NCI-H1092 (cell line): Measurements from ENCODE around the gene FILIP1.

Experiments used
- DNase-seq: peaks from one replicate; lab custom pipeline; 2025; lab: John Stamatoyannopoulos, UW

FILIP1 gene

DNA sequence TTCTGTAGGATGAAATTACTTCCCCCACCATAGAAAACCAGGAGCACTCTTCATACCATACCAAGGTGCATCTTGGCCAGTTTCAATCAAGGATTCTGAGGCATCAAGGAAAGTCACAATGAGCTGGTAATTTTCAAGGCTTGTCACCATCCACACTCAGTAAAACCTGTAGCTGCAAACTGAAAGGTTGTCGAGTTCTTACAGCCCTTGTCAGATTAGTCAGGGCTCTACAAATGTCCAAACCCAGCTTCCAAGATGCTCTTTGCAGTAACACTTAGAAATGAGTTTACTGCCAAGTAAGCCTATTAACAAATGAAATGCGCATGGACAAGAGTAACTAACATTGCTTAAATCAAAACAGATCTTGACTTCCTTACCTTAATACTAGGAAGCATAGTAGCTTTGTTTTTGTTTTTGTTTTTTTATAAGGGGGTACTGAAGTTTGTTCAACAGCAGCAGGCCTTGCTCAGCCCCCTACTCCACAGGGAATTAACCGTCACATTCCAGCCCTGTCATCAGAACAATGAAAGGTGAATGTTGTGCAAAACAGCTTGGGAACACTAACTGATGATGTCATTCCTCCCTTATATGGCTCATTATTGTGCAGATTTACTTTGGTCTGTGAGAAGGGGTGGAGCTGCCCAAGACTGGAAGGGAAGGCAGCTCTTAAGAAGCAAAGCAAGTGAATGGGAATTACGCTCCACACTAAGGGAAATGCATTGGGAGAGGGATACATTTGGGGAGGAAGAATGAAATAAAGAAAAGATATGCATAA is 159.1 kb downstream of the FILIP1 start:
- no peak for DNase-seq

DNA sequence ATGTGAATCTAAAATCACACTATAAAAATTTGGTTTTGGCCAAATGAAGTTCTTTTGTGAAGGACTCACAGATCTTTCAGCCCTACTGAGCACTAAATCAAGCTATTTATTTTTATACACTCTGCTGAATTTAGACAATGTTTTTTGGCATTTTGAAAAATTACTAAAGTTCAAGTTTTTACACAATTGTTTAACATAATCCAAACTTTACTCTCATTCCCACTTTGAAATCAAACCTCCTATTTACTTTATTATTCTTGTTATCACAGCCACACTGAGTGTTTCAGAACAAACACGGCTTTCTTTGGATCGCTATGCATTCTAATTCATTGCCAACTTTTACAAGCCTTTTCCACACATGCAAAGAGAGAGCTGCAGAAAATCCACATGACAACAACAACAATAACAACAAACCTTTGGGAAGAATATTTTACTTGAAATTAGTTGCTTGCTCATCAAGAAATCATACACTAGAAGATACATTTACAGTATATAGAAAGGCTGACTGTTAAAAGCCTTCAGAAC is 159.9 kb downstream of the FILIP1 start:
- no peak for DNase-seq

DNA sequence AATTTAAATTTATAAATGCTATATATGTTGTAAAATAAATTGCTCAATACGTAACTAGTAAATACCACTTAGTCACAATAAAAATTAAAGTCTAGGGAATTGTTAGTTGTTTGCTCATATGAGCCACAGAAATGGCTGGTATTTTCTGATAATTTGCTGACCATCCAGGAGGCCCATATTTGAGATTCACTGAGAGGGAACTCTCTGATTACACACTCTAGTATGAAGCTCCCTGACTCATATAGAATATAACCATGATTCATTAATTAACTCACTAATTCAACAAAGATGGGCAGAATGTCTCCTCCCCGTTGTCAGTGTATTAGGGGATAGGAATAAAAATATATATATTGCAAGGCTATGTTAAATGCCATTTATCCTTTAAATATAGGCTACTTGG is 162.4 kb downstream of the FILIP1 start:
- no peak for DNase-seq

DNA sequence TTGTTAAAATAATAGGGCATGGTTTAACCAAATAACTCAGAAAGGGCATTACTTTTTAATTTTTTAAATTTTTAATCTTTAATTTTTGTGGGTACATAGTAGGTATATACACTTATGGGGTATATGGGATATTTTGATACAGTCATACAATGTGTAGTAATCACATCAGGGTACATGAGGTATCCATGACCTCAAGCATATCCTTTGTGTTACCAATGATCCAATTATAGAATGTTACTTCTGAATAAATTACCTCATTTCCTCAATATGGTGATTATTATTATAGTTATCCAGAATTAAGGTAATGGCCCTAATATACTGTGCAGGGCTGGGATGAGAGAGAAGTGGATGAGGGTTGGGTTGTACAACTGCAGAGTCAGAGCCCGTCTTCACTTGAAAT is 163.9 kb downstream of the FILIP1 start:
- DNase-seq, result no peak

DNA sequence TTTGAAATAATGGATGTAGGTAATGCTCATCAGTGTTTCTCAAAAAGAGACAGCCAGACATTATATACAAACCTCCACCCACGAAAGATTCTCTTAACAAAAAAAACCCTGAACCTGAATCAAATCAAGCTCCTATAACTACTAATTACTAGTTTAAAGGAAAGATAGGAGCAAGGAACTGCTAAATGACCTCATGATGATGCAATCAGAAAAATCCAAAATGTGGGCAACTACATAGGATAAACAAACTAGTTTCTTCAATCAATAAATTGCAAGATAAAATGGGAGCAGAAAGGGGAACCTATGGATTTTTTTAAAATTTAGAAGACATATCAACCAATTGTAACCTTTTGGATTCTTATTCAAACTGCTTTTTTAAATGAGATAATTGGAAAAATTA is 165.8 kb downstream of the FILIP1 start:
- DNase-seq, result no peak

DNA sequence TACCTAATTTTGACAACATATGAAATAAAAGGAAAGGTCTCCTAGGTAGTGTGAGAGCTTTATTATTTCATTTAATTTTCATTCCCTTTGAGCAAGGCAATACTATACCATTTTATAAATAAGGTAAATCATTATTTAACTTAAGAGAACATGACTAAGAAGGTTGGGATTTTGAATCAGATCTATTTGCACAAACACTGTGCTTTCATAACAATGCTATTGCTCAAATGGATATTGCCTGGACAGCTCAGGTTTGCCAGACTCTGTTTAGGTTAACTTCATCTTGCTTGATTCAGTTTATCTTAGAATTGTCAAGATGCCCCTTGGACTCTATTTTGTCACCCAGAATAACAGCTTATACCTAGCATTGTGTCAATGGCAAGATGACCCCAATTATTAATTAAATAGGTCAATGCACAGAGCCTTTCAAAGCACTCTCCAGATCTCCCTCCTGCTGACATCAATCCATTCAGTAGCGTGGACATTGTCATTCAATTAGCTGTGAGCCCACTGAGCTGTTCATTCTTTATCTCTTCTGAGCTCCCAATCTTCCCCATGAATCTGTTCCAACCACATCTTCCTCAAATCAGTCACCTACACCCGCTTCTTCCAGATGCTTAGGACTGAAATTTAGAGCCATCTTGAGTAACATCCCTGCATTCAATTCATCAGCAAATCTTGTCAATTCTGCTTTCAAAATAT is 166.9 kb downstream of the FILIP1 start:
- DNase-seq, result no peak

DNA sequence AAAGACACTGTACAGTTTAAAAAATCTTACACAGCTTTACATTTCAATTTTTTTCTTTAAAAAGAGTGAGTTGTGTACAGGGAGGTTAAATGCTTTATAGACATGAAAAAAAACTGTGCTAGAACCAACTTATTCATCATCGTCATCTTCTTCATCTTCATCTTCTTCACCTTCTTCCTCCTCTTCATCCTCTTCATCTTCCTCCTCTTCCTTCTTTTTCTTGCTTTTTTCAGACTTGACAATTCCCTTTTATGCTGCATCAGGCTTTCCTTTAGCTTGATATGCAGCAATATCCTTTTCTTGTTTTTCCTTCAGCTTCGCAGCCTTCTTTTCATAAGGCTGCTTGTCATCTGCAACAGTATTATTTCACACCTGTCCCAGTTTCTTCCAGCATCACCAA is 174.7 kb downstream of the FILIP1 start:
- DNase-seq, result no peak

DNA sequence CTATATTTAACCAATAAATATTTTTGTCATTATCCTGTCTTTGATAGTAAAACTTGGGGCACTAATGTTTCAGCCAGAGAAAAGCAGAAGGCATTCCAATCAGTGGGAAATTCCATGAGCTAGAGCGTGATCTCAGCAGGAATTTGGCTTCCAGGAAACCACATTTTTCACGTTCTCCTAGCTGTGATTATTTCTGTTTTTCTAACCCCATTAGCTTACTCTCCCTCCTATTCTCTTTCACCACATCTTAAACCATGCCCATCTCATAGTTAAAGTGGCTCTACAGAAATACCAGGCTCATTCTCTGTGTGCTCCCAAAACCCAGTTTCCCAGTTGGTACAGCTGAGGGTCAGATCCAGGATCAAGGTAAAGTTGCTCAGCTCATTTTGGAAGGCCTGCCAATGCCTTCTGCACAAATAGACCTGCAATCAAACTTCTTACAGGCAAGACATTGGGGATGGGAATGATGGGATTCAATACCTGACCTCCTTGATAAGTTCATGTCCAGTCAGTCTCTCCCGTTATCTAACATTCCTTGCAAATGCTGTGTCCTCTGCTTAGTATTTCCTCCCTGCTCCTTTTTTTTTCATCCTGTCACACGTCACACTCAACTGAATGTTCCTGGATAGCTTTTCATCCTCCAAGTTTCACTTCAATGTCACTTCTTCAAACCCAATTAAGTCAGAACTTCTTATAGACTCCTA is 175.9 kb downstream of the FILIP1 start:
- no peak for DNase-seq

DNA sequence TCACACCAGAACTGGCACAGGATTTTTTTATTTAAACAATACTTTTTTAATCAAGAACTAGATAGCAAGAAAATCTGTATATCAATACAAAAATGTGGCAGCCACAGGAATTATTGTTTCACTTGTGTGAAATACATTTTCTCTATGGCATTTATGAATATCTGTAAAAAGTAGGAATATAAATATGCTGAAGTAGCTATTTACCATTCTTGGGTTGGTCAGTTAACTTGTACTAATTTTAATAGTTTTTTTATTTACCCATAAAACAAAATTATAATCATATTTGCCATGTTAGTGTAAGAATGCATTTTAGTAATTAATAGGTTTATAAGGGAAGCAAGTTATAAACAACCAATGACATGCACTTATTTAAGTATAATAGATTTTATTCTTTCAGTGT is 177.6 kb downstream of the FILIP1 start:
- no peak for DNase-seq

DNA sequence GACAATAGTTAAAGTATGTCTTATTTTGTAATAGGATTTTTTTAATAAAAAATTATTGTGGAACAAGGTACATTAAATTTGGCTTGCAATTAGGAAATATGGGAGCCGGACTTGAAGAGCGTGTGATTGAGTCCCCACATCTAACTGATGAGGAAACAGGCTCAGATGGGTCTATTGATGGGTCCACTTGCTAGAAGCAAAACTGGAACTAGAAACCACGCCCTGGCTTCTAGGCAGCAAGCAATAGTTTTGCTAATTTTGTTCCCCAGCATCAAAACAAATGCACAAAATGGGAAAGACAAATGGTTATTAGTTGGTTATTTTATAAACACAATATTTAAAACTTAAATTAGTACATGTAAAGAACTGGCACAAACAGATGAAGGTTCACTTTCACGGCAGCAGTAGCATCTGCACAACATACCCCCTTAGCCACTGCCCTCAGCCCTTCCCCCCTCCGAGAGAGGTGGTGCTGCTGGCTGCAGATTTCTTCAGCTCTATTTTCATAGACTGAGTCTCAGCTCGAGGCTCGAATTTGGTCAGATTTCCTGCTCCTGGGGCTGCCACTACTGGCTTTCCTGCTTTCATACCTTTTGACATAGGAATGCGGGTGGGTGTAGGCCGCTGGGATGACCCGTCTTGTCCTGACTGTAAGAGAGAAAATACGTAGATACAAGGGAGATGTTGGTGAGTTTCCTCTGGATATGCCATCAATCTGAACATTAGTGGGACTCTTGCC is 185.2 kb downstream of the FILIP1 start:
- no peak for DNase-seq

DNA sequence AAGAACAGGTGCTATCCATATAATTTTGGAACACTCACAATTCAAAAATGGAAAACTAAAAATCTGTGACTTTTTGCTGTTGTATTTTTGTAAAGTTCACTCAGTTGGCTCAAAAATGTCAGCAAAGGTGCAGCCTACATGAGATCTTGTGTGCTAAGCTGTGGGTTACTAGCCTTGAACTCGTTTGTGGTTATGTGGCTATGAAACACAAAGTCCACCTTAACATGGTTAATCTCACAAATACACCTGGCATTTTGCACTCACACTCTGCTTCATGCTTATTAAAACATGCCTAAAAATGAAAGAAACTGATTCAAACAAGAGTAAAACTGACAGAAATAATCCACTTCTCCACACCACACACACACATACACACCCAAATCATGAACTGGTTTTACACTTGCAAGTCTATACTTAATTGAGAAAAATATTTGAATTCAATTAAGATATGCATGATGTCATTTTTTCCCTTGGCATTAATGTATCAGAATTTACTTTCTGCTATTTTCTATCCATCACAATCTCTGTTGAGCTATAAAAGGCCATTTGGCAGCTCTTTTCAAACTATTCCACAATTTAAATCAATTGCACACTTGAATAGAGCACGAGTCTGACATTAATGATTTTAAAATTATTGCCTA is 186.1 kb downstream of the FILIP1 start:
- no peak for DNase-seq

DNA sequence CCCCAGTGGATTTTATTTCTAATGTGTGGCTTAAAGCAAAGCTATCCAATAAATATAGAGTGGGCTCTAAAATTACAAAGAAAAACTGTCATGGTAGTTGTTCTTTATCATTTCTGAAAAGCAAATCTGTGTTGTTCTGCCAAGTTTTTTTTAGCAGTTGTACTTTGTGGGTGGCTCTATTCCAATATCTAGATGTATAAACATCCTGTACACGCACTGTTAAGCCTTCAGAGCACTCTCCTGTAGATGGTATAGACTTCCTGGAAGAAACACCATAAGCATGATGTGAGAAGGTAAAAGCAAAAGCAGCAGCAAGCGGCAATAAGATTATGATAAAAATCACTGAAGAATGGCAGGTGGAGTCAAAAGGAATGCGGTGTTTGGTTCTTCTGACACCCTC is 187.5 kb downstream of the FILIP1 start:
- DNase-seq, result no peak

DNA sequence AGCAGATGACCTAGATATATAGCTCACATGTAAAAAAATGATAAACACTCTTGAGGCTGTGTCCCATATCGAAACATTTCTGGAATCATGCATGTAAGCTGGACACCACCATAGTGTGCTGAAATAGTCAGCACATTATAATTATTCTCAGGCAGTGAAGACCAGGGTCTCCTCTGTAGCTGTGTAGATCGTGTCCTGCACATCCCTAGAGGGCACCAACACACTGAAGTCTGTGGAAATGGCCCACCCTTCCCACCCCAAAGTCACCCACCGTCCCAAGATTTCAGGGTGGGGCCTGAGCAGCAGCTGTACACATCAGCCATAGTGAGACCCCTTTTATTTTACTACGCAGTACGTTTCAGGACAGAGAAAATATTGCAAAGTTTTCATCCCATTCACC is 188.0 kb downstream of the FILIP1 start:
- DNase-seq, result no peak

DNA sequence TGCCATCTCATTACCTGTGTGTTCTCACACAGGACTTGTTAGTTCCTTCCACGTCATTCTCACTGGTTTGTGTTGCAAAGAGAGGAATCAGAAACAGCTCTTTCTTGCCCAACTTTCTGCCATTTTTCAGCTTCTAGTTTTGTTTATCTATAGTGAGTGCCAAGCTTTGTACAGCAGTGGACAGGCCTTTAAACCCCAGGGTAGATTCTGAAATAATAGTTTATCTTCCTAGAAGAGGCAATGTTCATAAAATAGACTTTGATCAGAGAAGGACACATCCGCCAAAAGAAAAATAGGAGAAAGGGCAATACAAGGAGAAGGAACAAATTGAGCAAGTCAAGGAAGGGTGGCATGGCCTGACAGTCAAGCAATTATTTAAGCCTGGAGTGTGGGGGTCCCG is 191.3 kb downstream of the FILIP1 start:
- no peak for DNase-seq

DNA sequence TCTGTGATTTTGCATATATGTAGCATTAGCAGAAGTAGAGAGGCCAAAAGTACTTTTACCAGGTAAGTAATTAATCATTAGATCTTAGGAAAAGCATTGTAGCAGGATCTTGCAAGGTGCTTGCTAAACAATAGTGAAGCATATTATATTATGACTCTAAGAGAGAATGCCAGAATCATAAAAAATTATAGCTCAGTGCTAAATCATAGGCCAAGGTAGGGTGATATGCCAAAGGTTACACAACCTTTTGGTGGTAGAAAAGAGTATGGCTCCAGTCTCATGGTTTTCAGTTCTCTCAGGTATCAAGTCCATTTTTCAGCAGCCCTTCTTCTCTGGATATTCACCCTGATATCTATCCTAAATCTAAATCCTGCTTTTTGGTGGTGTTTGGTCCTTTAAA is 192.1 kb downstream of the FILIP1 start:
- DNase-seq, result no peak

DNA sequence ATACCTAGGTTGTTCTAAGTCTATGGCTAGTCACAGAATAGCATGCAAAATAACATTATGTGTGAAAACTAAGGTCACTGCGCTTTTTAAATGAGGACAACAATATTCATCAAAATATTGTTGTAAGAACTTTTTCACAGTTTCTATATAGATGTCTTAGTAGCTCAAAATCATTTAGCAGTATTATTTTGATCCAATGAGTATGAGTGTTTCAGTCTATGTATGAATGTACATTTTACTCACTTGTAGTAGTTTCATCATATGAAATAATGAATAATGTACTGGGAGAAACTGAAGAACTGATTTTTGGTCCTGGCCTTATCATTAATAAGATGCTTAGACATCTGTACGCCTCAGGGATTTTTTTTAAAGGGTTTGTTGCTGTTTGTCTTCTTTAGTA is 192.5 kb downstream of the FILIP1 start:
- no peak for DNase-seq

DNA sequence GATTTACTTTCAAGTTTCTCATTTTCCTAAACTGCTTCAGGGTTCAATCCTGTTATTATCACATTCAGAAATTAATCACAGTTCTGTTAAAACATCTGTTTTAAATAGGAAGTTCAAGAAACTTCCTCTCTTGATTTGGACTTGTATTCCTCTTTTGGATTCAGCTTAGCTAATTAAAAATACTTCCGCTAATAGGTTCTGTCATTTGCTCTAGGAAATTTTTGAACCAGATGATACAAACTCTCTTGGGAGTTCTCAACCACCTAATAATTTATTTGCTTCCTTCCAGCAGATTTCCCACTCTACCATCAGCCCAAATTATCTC is 193.1 kb downstream of the FILIP1 start:
- no peak for DNase-seq

DNA sequence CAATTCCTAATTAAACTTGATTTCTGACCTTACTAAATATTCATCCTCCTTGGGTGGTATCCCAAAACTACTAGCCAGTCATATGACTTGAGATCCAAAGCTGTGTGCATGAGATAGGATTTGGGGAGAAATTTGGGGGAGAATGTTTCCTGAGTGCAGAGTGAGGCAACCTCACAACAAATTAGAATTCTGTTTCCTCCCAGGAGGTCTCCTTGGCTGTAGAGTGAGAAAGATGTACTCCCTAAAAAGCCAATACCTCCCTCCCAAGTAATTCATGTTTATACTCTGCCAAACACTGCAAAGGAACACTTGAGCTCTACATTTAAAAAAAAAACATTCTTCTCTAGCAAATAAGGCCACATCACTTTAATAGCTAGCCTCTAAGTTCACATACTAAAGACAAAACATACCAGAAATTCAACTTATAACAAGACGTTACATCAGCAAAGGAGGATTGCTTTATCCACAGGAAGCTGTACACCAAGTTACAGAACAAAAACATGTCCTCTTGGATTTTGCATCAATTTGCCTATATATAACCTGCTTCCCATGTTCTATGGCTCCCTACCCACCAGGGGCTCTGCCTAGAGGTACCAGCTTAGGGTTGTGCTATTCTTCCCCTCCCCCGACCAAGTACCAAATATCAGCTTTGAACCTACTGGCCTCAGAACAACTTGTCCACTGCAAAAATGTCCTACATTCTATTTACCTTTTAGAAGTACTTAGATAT is 193.6 kb downstream of the FILIP1 start:
- DNase-seq, result no peak

DNA sequence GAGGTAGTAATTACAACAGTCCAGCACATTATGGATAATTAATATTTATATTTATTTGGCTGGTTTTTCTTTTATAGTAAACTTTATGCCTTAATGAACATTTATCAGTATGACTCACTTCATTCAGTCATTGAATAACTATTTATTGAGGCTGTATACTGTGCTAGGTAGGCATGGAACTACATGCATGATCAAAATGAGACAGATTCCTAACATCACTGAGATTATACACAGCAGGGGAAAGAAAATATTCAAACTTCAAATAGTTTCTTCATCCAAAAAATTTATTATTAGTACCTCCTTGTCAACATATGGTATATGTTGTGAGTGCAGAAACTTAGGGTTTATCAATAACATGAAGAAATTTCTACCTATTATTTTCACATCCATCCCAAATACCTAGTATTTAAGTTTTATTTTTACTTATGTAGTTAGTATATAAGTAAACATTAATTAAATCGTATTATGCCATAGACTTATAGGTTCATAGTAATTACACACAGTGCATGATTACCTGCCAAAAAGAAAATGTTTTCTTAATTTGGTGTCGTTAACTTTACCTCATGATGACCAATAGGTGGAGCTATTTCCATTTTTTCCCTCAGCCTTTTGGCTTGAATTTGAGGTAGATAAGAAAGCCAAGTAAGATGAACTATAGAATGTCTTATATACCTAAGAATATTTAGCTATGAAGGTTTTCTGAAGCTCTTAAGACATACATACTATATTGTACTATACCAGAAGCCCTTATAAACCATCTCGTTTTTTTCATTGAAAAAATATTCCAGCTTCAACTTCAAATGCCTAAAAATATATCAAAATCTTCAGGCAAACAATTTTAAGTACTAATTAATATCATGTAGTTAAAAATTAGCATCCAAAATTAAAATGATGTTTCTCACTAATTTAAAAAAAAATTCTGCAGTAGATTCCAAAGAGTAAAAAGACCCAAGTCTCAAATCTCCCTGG is 196.5 kb downstream of the FILIP1 start:
- DNase-seq, result peak; percentile 27

DNA sequence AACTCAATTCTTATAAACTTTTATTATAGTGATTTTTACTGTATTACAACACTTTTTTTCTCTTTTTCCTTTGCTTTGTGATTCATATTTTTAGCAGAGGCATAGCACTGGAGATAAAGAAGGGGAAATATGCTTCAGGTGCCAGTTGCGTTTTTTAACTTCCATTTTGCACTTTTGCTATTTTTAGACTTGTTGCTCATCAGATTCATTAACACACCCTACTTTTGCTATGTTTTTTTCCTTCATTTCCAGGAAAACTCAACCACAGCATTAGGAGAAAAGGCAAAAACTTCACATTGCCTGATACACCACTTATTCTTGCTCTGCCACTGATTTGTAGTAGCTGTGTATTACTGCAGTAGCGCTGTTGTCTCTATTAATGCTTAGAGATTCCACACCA is 201.0 kb downstream of the FILIP1 start:
- no peak for DNase-seq
